SHP77 treated with DMSO at 0.1 percent for 48 hours (cell line): ENCODE data around the gene CCL24.
"Not testable (repeated sequence)": the region's sequence is repeated elsewhere in the genome, so short reads cannot be mapped to it uniquely, and the experiment has no call there.

ENCODE experiments used
- DNase-seq: peaks from one replicate; lab custom pipeline; 2025; lab: John Stamatoyannopoulos, UW

CCL24 gene

GRCh38 chr7:75813781-75814236 lies at the start of gene CCL24:
Gene CCL24 (minus strand): TSS chr7:75813806. CDS start chr7:75813715, 91 bp downstream.
- DNase-seq, result no peak

GRCh38 chr7:75861636-75862035 lies 48.0 kb upstream of the CCL24 start:
- no peak for DNase-seq

GRCh38 chr7:75858410-75858809 lies 44.8 kb upstream of the CCL24 start:
- no peak for DNase-seq

- DNase-seq, result no peak
Measured at GRCh38 chr7:75856536-75856935, 42.9 kb upstream of the CCL24 start.

- not testable (repeated sequence) for DNase-seq
Measured at GRCh38 chr7:75854813-75855345, 41.3 kb upstream of the CCL24 start.

- DNase-seq, result no peak
Measured at GRCh38 chr7:75854233-75854632, 40.6 kb upstream of the CCL24 start.

GRCh38 chr7:75850235-75850634 lies 36.6 kb upstream of the CCL24 start:
- no peak for DNase-seq

GRCh38 chr7:75849573-75849972 lies 36.0 kb upstream of the CCL24 start:
- no peak for DNase-seq

- DNase-seq, result no peak
Measured at GRCh38 chr7:75847707-75848106, 34.1 kb upstream of the CCL24 start.

- DNase-seq, result not testable (repeated sequence)
Measured at GRCh38 chr7:75845132-75845531, 31.5 kb upstream of the CCL24 start.

GRCh38 chr7:75844158-75844557 lies 30.6 kb upstream of the CCL24 start:
- no peak for DNase-seq

- no peak for DNase-seq
Measured at GRCh38 chr7:75843613-75844116, 30.1 kb upstream of the CCL24 start.

GRCh38 chr7:75842836-75843446 lies 29.3 kb upstream of the CCL24 start:
- DNase-seq, result no peak

GRCh38 chr7:75840029-75840428 lies 26.4 kb upstream of the CCL24 start:
- DNase-seq, result no peak

GRCh38 chr7:75838281-75838930 lies 24.8 kb upstream of the CCL24 start:
- not testable (repeated sequence) for DNase-seq

GRCh38 chr7:75836798-75837197 lies 23.2 kb upstream of the CCL24 start:
- no peak for DNase-seq

GRCh38 chr7:75835688-75836285 lies 22.2 kb upstream of the CCL24 start:
- no peak for DNase-seq

GRCh38 chr7:75833662-75834061 lies 20.1 kb upstream of the CCL24 start:
- not testable (repeated sequence) for DNase-seq

GRCh38 chr7:75830978-75831377 lies 17.4 kb upstream of the CCL24 start:
- DNase-seq, result no peak

GRCh38 chr7:75829656-75830055 lies 16.1 kb upstream of the CCL24 start:
- DNase-seq, result not testable (repeated sequence)

- DNase-seq, result no peak
Measured at GRCh38 chr7:75823198-75823910, 9.7 kb upstream of the CCL24 start.

GRCh38 chr7:75820688-75821087 lies 7.1 kb upstream of the CCL24 start:
- no peak for DNase-seq
